H1 (cell line): Measurements from ENCODE around the gene ZXDC. TPM values are rescaled to one million over a fixed set of nuclear protein-coding genes. Genes with fewer than 3 reads are reported as not detected.

Source experiments
- BRCA1 ChIP-seq: IDR thresholded peaks from 2 replicates; pipeline ENCODE4 v1.6.1; 2012; ENCODE audit warnings: low read depth, low read length, improper control_type of control experiment
- SP4 ChIP-seq: IDR thresholded peaks from 2 replicates; pipeline ENCODE4 v1.6.1; 2012; ENCODE audit warnings: low read length, inconsistent platforms
- polyA plus RNA-seq, 7 experiments: library from polyadenylated mRNA; depleted of rRNA in 3 of 7; stranded (reverse) in 5 of 7; unstranded in 2 of 7; fragments of >200 nt in 5 of 7; fragments of 200-250 nt in 2 of 7; gene quantifications; 1 replicate in 5 of 7; 2 replicates in 1 of 7; 4 replicates in 1 of 7; pipeline versions ENCODE4 v1.2.1 to v1.2.3, GENCODE V29; 2011 to 2013; ENCODE audit warnings: missing spikeins in 2 of 7, mixed read lengths in 2 of 7
- total RNA-seq: library from RNA; stranded (reverse); fragmentation: NEBNext Ultra II Directional; extraction: Animal tissue kit (Norgen Biotek cat#: 25700); gene quantifications from 2 replicates; pipeline ENCODE4 v1.2.1, GENCODE V29; 2021

The ZXDC gene
- total and polyA plus RNA-seq, 2 of the 8 experiments (the other 6 are each of a cell fraction or from before 2014, with no cell fraction given), result 12.7 to 24.3 TPM

DNA sequence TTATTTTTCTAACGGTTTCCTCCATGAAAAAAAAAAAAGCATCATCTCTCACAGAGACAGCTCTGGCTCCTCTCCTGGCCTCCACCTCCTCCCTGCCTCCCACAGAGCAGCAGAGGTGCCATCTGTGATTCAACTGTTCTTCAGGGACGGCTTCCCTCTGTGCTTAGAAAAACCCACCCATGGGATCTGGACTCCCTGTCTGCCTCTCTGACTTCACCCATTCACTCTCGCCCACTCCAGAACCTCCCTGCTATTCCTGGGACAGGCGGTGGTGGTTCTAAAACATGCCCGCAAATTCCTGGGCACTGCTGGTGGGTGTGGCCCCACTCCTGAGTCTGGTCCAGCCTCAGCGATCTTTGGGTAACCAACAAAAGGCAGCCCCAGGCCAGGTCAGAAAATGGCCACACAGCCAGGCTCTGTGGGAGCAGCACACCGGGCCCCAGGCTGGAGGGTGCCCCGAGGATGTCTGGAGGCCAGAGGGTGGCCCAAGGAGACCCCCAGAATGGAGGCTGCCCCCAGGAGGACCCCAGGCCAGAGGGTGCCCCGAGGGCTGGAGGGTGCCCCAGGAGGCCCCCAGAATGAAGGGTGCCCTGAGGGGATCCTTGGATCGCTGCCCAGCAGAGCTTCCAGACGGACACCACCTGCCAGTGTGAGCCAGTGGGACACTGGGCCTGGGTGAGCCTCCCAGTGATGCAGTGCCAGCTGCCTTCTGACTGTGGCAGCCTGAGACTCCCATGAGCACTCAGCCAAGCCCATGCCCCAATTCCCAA, 45.6 kb upstream of the ZXDC start (continued):
- TF ChIP-seq SP4, result no peak
- no peak for TF ChIP-seq BRCA1
- TF ChIP-seq, all 59 proteins: peak for 0
